Fibroblast of the aortic adventitia (primary cell): ENCODE measurements around the gene ZSWIM3. TPM values are rescaled to one million over a fixed set of nuclear protein-coding genes. Genes with fewer than 3 reads are reported as not detected.
"Not testable (repeated sequence)": the region's sequence is repeated elsewhere in the genome, so short reads cannot be mapped to it uniquely, and the experiment has no call there.

Experiments used
- DNase-seq: peaks from one replicate; pipeline ENCODE4 v3.0.0-alpha.2; 2010; ENCODE audit warnings: low read depth
- H3K4me3 ChIP-seq: 2 replicates; pipeline ENCODE4 v1.5.1; 2011; ENCODE audit warnings: low read depth, mild to moderate bottlenecking, control low read depth, low read length, moderate library complexity
- total RNA-seq: library from RNA; depleted of rRNA; stranded (reverse); fragments of >200 nt; gene quantifications from 2 replicates; pipeline ENCODE4 v1.2.3, GENCODE V29; 2012; ENCODE audit warnings: low replicate concordance
- TF ChIP-seq, protein P1 (sequence below): IDR thresholded peaks from 2 replicates; pipeline ENCODE4 v1.5.1; 2011; ENCODE audit warnings: mild to moderate bottlenecking, low read length, control low read depth, inconsistent platforms; ENCODE audit not compliant: insufficient read depth

The ZSWIM3 gene
- total RNA-seq, 1 donor, result 4.3 TPM

- DNase-seq, result peak; percentile 39
- TF ChIP-seq, protein P1, sequence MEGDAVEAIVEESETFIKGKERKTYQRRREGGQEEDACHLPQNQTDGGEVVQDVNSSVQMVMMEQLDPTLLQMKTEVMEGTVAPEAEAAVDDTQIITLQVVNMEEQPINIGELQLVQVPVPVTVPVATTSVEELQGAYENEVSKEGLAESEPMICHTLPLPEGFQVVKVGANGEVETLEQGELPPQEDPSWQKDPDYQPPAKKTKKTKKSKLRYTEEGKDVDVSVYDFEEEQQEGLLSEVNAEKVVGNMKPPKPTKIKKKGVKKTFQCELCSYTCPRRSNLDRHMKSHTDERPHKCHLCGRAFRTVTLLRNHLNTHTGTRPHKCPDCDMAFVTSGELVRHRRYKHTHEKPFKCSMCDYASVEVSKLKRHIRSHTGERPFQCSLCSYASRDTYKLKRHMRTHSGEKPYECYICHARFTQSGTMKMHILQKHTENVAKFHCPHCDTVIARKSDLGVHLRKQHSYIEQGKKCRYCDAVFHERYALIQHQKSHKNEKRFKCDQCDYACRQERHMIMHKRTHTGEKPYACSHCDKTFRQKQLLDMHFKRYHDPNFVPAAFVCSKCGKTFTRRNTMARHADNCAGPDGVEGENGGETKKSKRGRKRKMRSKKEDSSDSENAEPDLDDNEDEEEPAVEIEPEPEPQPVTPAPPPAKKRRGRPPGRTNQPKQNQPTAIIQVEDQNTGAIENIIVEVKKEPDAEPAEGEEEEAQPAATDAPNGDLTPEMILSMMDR, result peak; percentile 59
- no peak overlapping the region for H3K4me3 ChIP-seq
Measured at GRCh38 chr20:45823949-45824835, 33.2 kb upstream of the ZSWIM3 start.

DNA sequence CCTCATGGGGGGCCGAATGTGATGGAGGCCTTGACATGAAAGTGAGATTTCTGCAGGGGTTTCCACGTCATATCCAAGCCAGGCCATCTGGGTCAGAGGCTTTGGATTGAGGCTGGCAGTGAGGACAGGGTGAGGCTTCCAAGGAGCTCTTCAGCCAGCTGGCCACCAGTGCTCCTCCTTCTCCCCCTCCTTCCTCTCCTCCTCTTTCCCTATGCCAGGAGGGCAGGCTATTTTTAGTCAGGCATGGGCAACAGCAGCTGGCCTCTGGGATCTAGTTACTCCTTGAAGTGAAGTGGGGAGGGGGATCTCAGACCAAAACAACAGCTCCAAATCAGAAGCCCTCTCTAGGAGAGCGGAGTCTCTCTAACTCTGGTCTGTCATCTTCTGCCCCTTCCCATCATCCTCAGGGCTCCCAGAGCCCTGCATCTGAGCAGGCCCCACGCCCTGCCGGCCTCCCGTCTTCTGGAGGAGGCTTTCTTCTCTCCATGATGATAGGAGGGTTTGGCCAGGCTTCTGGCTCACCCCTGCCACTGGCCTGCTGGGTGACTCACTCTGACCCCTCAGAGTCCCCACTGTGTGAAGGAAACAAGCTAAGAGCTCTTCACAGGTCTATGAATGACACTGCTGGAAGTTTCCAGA lies 30.9 kb upstream of the ZSWIM3 start:
- DNase-seq, result peak; percentile 37
- H3K4me3 ChIP-seq, result no peak overlapping the region
- TF ChIP-seq, protein P1, result no peak

DNA sequence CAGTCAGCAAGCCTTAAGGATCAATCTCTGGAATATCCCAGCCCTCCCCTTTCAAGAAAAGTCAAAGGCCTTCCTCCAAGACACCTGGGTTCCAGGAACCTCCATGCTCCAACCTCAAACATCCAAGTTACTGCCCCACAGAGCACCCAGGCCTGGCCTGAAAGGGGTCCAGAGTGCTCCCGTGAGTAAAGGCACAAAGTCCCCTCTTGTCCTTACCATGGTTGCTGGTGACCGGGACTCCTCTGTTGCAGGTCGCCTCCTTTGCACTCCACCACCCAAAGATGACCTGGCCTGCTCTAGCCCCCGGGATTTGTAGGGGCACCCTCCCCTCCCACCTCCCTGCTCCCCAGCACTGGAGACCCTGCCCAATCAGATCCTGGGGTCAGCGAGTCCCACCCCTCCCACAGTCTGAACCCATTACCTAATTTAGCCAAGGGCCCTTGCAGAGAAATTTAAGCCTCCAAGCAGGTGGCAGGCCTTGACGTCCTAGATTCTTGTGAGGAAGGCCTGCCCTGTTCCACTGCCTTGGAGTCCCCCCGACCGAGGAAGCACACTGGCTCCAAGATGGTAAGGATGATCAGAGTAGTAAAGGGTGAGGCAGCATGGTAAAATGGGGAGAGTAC lies 30.3 kb upstream of the ZSWIM3 start, which contains the start of gene TNNC2:
TSS of gene TNNC2 (minus strand) at position 283 of the 623 bp plus-strand sequence. CDS start at position 219, 64 bp downstream.
- TF ChIP-seq, protein P1, result no peak
- H3K4me3 ChIP-seq, result no peak within 1 kb of the TSS
- no peak for DNase-seq

DNA sequence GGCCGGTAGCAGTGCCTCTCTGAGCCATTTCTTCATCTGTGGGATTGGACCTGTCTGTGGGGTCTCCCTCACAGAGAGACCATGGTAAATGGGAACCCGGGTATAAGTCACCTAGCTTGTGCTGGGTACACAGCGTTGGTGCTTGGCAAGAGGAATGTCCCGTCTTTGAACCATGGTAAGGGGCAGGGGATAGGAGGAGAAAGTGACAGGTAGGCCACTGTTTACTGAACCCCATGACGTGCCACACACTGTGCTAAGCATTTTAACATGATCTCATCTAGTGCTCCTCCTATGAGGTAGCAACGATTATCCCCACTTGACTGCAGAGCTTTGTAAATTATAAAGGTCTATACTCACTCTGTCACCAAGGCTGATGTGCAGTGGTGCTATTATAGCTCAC lies 29.7 kb upstream of the ZSWIM3 start:
- no peak for DNase-seq
- TF ChIP-seq, protein P1, result no peak
- H3K4me3 ChIP-seq, result no peak overlapping the region

- DNase-seq, result peak; percentile 29
- H3K4me3 ChIP-seq, result no peak overlapping the region
- TF ChIP-seq, protein P1, result no peak
Measured at GRCh38 chr20:45828589-45828988, 28.8 kb upstream of the ZSWIM3 start.

DNA sequence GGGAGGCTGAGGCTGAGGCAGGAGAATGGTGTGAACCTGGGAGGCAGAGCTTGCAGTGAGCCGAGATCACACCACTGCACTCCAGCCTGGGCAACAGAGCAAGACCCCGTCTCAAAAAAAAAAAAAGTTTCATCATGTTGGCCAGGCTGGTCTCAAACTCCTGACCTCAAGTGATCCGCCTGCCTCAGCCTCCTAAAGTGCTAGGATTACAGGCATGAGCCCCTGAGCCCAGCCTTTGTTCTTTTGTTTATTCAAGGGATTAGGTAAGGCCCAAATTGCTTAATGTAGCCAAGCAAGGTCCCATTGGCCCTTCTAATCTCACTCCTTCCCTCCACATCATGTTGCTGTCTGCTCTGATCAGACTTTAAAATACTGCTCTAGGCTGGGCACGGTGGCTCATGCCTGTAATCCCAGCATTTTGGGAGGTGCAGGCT lies 27.7 kb upstream of the ZSWIM3 start:
- not testable (repeated sequence) for DNase-seq, H3K4me3 ChIP-seq

- TF ChIP-seq, protein P1, result no peak
- DNase-seq, result no peak
- peak overlapping the region; percentile 90 for H3K4me3 ChIP-seq
Measured at GRCh38 chr20:45832619-45833018, 24.8 kb upstream of the ZSWIM3 start.
